Stomach smooth muscle (tissue), 2 donors: ENCODE measurements around the gene FAM83C.

Experiments used
- H3K27ac ChIP-seq: one replicate; pipeline ENCODE4 v1.7.0; 2013; ENCODE audit warnings: mild to moderate bottlenecking, low read length, inconsistent platforms
- H3K27me3 ChIP-seq, 2 donors: one replicate each; pipeline ENCODE4 v1.7.0; 2013; ENCODE audit warnings: low read length in 2 of 2; ENCODE audit not compliant: insufficient read depth in 2 of 2, control insufficient read depth in 1 of 2
- H3K36me3 ChIP-seq, 2 donors: one replicate each; pipeline ENCODE4 v1.7.0; 2013; ENCODE audit warnings: low read length in 2 of 2; ENCODE audit not compliant: control insufficient read depth in 2 of 2, insufficient read depth in 2 of 2
- H3K4me1 ChIP-seq: one replicate; pipeline ENCODE4 v1.7.0; 2013; ENCODE audit warnings: low read length; ENCODE audit not compliant: control insufficient read depth, insufficient read depth
- H3K4me3 ChIP-seq, 2 donors: one replicate each; pipeline ENCODE4 v1.7.0; 2013; ENCODE audit warnings: low read length in 2 of 2
- H3K9ac ChIP-seq, 2 donors: one replicate each; pipeline ENCODE4 v1.7.0; 2013; ENCODE audit warnings: low read length in 2 of 2, mild to moderate bottlenecking in 1 of 2
- H3K9me3 ChIP-seq, 2 donors: one replicate each; pipeline ENCODE4 v1.7.0; 2013; ENCODE audit warnings: low read length in 2 of 2; ENCODE audit not compliant: control insufficient read depth in 2 of 2
- donor health status: healthy.
- donor health status: Pancreatic carcinoma.

Gene FAM83C

DNA sequence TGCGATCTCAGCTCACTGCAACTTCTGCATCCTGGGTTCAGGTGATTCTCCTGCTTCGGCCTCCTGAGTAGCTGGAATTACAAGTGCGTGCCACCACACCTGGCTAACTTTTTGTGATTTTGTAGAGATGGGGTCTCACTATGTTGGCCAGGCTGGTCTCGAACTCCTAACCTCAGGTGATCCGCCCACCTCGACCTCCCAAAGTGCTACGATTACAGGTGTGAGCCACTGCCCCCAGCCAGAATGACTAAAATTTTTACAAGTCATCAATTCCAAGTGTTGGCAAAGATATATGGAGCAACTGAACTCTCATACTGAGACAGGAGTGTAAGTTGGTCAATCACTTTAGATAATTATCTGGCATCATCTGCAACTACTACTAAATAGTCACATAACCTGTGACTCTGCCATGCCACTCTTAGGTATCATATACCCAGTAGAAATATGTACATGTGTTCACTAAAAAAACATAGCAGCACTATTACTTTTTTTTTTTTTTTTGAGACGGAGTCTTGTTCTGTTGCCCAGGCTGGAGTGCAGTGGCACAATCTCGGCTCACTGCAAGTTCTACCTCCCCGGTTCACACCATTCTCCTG is 10.6 kb downstream of the FAM83C start:
- no peaks in the 10 kb centered on the region for H3K9me3 ChIP-seq
- no peak overlapping the region for H3K4me3 ChIP-seq
- no peaks in the 10 kb centered on the region for H3K27me3 ChIP-seq
- peaks cover 17 to 22% of the 10 kb centered on the region in 2 donors for H3K36me3 ChIP-seq
- H3K4me1 ChIP-seq: peaks cover 30% of the 10 kb centered on the region
- no peak overlapping the region for H3K27ac ChIP-seq
- no peak overlapping the region for H3K9ac ChIP-seq

DNA sequence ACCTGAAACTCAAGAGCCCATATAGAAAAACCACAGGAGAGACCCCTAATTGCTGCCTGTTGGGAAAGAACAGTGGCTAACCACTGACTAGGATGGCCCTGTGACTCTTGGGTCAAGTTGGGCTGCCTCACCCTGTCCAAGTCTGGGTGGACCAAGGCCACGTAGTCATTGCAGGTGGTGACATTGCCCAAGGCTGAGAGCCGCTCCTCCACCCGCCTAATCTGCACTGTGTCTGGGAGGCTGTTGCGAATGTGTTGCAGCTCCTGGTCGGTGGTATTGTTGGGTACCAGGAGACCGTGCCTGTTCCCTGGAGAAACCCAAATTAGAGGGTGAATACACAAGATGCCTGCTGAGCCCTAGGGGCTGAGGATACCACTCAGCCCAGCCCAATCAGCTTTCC is 11.7 kb downstream of the FAM83C start:
- H3K9ac ChIP-seq: no peak overlapping the region
- no peak overlapping the region for H3K27ac ChIP-seq
- peaks cover 35% of the 10 kb centered on the region for H3K4me1 ChIP-seq
- no peaks in the 10 kb centered on the region for H3K9me3 ChIP-seq
- H3K4me3 ChIP-seq: no peak overlapping the region
- peaks cover 22 to 24% of the 10 kb centered on the region in 2 donors for H3K36me3 ChIP-seq
- H3K27me3 ChIP-seq: no peaks in the 10 kb centered on the region

DNA sequence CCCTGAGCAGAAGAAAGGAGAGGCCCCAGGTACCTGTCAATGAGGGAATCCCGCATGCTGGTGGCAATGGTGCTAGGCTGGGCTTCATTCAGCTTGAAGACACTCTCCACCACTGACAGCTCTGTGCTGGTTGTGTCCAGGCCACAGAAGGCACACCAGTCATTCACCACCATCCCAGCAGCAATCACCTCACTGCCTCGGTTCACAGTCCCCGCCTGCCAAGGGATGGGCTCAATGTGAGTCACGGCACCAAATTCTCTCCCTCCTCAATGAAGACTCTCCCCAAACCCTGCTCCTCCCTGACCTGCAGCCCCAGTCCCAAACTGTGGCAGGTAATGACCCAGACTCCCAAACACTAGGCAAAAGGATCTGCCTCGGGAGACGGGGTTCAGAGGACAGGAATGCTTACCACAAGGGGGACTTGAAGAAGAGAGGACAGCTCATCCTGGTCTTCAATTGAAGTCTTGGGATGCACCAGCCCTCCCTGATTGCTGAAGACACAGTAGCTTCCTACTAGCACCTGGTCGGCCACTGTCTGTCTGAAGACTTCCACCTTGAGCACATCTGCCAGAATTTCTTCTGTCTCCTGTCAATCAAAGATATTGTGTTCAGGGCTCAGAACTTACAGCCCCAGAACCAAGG is 12.6 kb downstream of the FAM83C start:
- Histone ChIP-seq H3K4me3 (no peak overlapping the region), H3K27ac (no peak overlapping the region), H3K27me3 (no peaks in the 10 kb centered on the region), H3K36me3 (peaks cover 22 to 25% of the 10 kb centered on the region in 2 donors), H3K4me1 (peaks cover 35% of the 10 kb centered on the region), H3K9me3 (no peaks in the 10 kb centered on the region), H3K9ac (no peak overlapping the region)

DNA sequence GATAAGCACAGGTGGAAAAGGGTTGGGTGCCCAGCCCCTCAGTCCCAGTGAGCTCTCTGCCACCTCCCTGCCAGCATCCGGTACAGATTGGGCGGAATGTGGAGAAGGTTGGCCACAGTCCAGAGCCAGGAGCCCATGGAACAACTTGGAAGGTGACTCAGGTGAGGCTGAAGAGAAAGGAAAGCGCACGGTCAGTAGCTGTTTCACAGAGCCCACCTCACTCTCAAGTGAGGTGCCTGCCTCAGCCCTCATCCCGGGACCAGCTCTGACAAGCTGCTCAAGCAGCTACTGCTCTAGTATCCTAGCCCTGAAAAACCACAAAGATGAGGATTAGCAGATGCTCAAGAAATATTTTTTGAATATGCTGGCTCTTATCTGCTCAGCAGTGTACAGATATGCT is 13.2 kb downstream of the FAM83C start:
- Histone ChIP-seq H3K27ac (peak overlapping the region; percentile 80), H3K4me3 (no peak overlapping the region), H3K36me3 (peaks cover 22 to 29% of the 10 kb centered on the region in 2 donors), H3K9me3 (no peaks in the 10 kb centered on the region), H3K4me1 (peaks cover 34% of the 10 kb centered on the region), H3K9ac (peak overlapping the region in 1 of 2 donors; percentile 21), H3K27me3 (no peaks in the 10 kb centered on the region)

DNA sequence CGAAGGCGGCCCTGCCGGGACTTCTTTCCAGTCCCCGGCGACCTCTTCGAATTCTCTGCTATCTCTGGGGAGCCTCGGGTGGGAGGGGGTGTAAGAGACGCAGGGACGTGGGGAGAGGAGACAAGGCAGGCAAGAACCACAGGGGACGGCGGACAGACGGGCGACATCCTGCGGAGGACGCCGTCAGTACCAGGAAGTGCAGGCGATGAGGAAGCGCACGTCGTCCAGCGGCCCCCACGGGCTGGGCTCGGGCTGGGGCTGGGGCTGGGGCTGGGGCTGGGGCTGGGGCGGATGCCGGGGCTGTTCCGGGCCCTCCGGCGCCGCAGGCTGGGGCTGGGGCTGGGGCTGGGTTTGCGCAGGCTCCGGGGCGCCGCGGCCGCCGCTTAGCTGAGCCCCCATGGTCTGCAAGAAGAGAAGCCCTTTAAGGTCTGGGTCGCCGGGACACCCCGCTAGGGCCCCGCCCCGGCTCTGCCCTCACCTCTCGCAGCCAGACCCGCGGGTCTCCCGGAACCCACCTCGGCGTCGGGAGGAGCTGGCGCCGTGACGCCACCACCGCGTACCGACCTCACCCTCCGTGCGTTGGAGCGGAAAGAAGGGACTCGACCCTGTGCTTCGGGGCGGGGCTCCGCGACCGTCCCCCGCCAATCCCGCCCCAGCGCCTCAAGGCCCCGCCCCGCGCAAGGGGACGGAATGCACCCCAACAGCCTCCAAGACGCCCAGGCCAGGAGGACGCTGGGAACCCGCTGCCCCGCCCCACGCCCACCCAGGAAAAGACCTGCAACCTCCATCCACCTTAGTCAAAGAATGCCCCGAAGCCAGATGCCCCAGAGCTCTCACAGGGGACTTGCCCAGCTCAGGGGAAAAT is 14.5 kb downstream of the FAM83C start, which contains the start of gene MMP24OS:
TSS of gene MMP24OS (minus strand) at position 592 of the 865 bp plus-strand sequence. CDS start at position 399, 193 bp downstream.
- peaks cover 22 to 30% of the 10 kb centered on the region in 2 donors for H3K36me3 ChIP-seq
- peak within 1 kb of the TSS; percentile 80 for H3K27ac ChIP-seq
- no peaks in the 10 kb centered on the region for H3K9me3 ChIP-seq
- H3K4me3 ChIP-seq: peak within 1 kb of the TSS; percentile 88
- H3K9ac ChIP-seq: peak within 1 kb of the TSS; percentile 85 to 94
- no peaks in the 10 kb centered on the region for H3K27me3 ChIP-seq
- peaks cover 26% of the 10 kb centered on the region for H3K4me1 ChIP-seq

DNA sequence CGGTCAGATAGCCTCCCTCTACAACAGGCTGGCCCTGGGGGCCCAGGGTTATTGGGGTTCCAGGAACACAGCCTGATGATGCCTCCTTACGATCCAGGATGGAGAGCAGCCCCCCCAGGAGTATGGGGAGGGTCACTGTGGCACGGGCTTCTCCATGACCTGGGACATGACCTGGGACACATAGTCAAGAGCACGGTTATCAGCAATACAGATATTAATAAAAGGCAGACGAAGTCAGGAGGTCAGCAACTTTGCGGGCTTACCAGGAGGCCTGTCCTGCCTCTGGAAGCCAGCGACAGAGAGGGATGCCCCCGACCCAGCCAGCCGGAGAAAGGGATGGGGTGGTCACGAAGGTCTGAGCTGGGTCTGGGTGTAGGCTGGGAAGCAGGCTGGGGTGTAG is 15.1 kb downstream of the FAM83C start:
- Histone ChIP-seq H3K36me3 (peaks cover 22 to 30% of the 10 kb centered on the region in 2 donors), H3K4me1 (peaks cover 26% of the 10 kb centered on the region), H3K4me3 (peak overlapping the region; percentile 88)

DNA sequence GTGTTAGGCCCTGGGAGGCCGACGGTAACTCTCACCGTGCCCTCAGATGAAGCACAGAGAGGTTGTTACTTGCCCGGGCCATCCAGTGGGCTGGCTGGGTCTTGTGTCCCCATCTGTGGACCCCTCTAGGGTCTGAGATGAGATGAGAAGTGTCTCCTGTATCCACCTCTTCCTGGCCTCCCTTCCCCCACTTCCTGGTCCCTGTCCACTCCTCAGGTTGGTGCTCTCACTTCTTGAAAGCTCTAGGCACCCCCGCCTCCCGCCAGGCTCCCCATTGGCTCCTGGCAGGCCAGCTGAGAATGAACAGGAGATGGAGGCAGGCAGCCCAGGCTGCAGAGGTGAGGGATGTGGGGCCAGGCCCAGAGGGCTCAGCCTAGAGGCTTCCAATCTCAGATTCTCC is 15.8 kb downstream of the FAM83C start:
- peak overlapping the region; percentile 11 for H3K27ac ChIP-seq
- no peaks in the 10 kb centered on the region for H3K9me3 ChIP-seq
- H3K4me3 ChIP-seq: peak overlapping the region in 1 of 2 donors; percentile 88
- peak overlapping the region; percentile 22 to 94 for H3K9ac ChIP-seq
- H3K4me1 ChIP-seq: peaks cover 26% of the 10 kb centered on the region
- no peaks in the 10 kb centered on the region for H3K27me3 ChIP-seq
- peaks cover 27 to 33% of the 10 kb centered on the region in 2 donors for H3K36me3 ChIP-seq

More for the DNA sequence above, 15.1 kb downstream of the FAM83C start:
- Histone ChIP-seq H3K27me3 (no peaks in the 10 kb centered on the region), H3K9me3 (no peaks in the 10 kb centered on the region), H3K9ac (peak overlapping the region; percentile 85 to 94), H3K27ac (peak overlapping the region; percentile 80)

DNA sequence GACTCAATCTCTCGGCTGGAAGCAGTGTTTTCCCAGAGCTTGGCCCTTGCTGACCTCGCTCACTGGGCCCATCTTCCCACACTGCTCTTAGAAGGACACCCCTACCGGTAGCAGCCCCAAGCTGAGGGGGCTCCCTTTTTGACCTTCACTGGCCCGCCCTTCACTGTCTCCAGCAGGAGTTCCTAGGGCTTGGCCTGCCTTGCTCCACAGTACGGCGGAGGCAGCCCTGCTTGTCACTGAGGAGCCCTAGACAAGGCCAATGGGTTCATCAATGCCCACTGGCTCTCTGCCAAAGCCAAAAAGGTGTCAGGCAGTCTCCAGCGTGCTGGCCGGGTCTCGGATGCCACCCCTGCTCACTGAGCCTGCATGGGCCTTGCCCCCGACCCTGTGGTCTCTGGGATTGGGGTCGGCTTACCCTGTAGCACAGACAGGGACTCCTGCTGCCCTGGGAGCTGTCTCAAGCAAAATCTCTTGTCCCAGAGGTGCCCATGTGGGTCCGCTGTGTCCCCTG is 16.4 kb downstream of the FAM83C start:
- Histone ChIP-seq H3K27me3 (no peaks in the 10 kb centered on the region), H3K9ac (peak overlapping the region in 1 of 2 donors; percentile 29), H3K4me3 (no peak overlapping the region), H3K4me1 (peaks cover 26% of the 10 kb centered on the region), H3K36me3 (peaks cover 26 to 37% of the 10 kb centered on the region in 2 donors), H3K27ac (no peak overlapping the region), H3K9me3 (no peaks in the 10 kb centered on the region)

DNA sequence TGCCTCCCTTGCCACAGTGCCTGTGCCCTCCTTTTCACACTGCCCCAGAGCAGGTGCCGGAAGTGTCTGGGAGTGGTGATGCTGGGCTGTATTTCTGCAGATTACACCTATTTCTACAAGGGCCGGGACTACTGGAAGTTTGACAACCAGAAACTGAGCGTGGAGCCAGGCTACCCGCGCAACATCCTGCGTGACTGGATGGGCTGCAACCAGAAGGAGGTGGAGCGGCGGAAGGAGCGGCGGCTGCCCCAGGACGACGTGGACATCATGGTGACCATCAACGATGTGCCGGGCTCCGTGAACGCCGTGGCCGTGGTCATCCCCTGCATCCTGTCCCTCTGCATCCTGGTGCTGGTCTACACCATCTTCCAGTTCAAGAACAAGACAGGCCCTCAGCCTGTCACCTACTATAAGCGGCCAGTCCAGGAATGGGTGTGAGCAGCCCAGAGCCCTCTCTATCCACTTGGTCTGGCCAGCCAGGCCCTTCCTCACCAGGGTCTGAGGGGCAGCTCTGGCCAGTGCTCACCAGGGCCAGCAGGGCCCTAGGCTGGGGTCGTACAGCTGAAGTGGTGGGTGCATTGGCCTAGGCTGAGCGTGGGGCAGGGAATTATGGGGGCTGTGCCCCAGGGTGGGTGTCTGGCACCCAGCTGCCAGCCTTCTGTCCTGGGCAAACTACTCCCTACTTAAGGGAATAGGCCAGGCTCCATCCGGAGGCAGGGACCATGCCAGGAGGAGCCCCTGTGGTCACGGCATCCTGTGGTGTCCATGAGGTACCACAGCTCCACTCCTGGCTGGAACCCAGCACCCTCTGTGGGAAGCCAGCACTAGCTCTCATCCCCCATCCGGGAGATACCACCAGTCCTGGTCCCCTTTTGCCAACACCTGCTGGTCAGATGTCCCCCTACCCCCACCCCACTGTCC is 17.8 kb downstream of the FAM83C start:
- Histone ChIP-seq H3K4me1 (peaks cover 26% of the 10 kb centered on the region), H3K27ac (no peak overlapping the region), H3K4me3 (no peak overlapping the region), H3K9ac (no peak overlapping the region), H3K27me3 (no peaks in the 10 kb centered on the region), H3K36me3 (peaks cover 19 to 33% of the 10 kb centered on the region in 2 donors), H3K9me3 (no peaks in the 10 kb centered on the region)
